BJ (cell line): ENCODE data around the gene SRMS. TPM values are rescaled to one million over a fixed set of nuclear protein-coding genes. Genes with fewer than 3 reads are reported as not detected.
A peak's percentile ranks its signal among the peaks of the same experiment; 100 is the strongest.

Source experiments
- CTCF ChIA-PET: fragments of 350-600 bp; formaldehyde crosslinking; extraction: SDS; loops from one replicate; lab custom pipeline; 2021; ENCODE audit warnings: antibody characterized with exemption, inconsistent platforms; lab: Yijun Ruan, JAX
- POLR2A ChIA-PET: fragments of 300-600 bp; sonication (Branson Sonifier 250); formaldehyde crosslinking; extraction: SDS; loops from one replicate; lab custom pipeline; 2021; ENCODE audit warnings: antibody characterized with exemption; lab: Charles Lee
- DNase-seq: peaks from one replicate; pipeline ENCODE4 v3.0.0-alpha.2; 2011; ENCODE audit warnings: low read depth
- H3K27me3 ChIP-seq: 2 replicates; pipeline ENCODE4 v1.6.0; 2011; ENCODE audit warnings: low read length; ENCODE audit not compliant: control insufficient read depth, insufficient read depth
- H3K36me3 ChIP-seq: 2 replicates; pipeline ENCODE4 v1.5.1; 2011; ENCODE audit warnings: low read length; ENCODE audit not compliant: control insufficient read depth, insufficient read depth
- H3K4me3 ChIP-seq: 2 replicates; pipeline ENCODE4 v1.5.1; 2011; ENCODE audit warnings: low read depth, mild to moderate bottlenecking, control low read depth, low read length
- CTCF ChIP-seq: IDR thresholded peaks from 2 replicates; pipeline ENCODE4 v1.5.1; 2011; ENCODE audit warnings: low read depth, mild to moderate bottlenecking, control low read depth, inconsistent platforms, low read length, moderate library complexity; ENCODE audit not compliant: insufficient read depth
- polyA plus RNA-seq: library from polyadenylated mRNA; depleted of rRNA; stranded (reverse); fragments of >200 nt; gene quantifications from 2 replicates; pipeline ENCODE4 v1.2.3, GENCODE V29; 2011

SRMS gene
- polyA plus RNA-seq, 1 experiment = not detected

- POLR2A ChIA-PET = no interaction called here
- no peak for TF ChIP-seq CTCF
- Histone ChIP-seq H3K4me3 (peak overlapping the region; percentile 41), H3K36me3 (no peaks in the 10 kb centered on the region; the same call in 1 of the 2 replicates), H3K27me3 (peaks cover 6% of the 10 kb centered on the region)
- DNase-seq = no peak
- CTCF ChIA-PET = interaction anchor here (1.0 to 3.0 kb wide), 3 partner anchors 21 to 476 kb away, joined by 3 to 23 read pairs (median 13); partner anchors contain the start of gene PTK6
Observed at GRCh38 chr20:63497946-63498935, 49.3 kb downstream of the SRMS start.

DNA sequence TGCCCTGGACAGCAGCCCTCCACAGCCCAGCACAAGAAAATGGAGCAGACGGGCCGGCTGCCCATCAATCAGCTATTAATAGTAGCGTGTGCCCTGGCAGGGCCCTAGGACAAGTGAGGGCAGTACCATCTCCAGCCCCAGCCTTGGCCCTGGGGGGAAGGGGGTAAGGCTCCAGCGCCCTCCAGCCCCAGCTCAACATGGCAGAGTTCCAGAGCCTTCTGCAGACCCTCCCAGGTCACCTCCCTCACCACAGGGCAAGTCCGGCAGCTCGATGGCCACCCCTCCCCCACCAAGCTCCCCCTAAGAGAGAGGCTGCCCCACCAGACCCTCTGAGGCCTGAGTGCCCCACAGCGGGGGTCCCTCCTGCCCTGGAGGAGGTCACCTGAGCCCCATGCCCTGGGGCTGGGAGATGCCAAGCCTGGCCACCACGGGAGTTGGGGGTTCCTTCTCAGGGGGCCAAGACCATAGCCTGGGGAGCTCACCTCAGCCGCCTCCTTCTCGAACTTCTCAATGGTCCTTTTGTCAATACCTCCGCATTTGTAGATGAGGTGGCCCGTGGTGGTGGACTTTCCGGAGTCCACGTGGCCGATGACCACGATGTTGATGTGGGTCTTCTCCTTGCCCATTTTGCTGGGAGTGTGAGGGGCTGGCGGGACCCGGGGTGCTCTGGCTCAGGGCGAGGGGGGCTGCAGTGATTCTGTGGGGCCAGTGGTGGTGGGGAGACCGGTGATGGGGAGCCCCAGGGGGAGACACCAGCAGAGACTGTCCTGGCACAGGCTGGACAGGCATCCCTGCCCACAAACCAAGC, 50.2 kb downstream of the SRMS start:
- Histone ChIP-seq H3K27me3 (peaks cover 5% of the 10 kb centered on the region), H3K36me3 (no peaks in the 10 kb centered on the region; the same call in 1 of the 2 replicates), H3K4me3 (no peak overlapping the region)
- ChIA-PET POLR2A (no interaction called here), CTCF (interaction anchor here (0.8 to 3.0 kb wide), 14 partner anchors 8 to 542 kb away, joined by 3 to 23 read pairs (median 4); partner anchors contain the start of genes PPDPF and PTK6)
- DNase-seq = no peak
- TF ChIP-seq CTCF = no peak

- no peak for TF ChIP-seq CTCF
- Histone ChIP-seq H3K27me3 (peaks cover 3% of the 10 kb centered on the region), H3K36me3 (no peaks in the 10 kb centered on the region; the same call in 1 of the 2 replicates), H3K4me3 (no peak overlapping the region)
- POLR2A ChIA-PET = no interaction called here
- no peak for DNase-seq
- CTCF ChIA-PET = interaction anchor here (0.6 to 3.0 kb wide), 22 partner anchors 9 to 531 kb away, joined by 3 to 23 read pairs (median 5); partner anchors contain the start of genes PPDPF and PTK6
Observed at GRCh38 chr20:63496596-63497120, 50.9 kb downstream of the SRMS start.

- DNase-seq = no peak
- H3K27me3 ChIP-seq = peaks cover 3% of the 10 kb centered on the region
- ChIA-PET POLR2A (no interaction called here), CTCF (interaction anchor here (0.6 to 3.0 kb wide), 24 partner anchors 9 to 625 kb away, joined by 3 to 23 read pairs (median 4); partner anchors contain the start of genes PPDPF and PTK6)
- peak; percentile 95 for TF ChIP-seq CTCF
- no peak overlapping the region for H3K4me3 ChIP-seq
- no peaks in the 10 kb centered on the region; the same call in 1 of the 2 replicates for H3K36me3 ChIP-seq
Observed at GRCh38 chr20:63495741-63496595, 51.6 kb downstream of the SRMS start.
